Stomach (tissue), 9 donors: ENCODE data around the gene MS4A6E. TPM values are rescaled to one million over a fixed set of nuclear protein-coding genes. Genes with fewer than 3 reads are reported as not detected.

Experiments used
- DNase-seq, 2 donors: peaks; one replicate each; pipeline versions ENCODE4 v3.0.0 to v3.0.0-alpha.2; 2013 to 2019
- H3K27ac ChIP-seq, 5 donors: fragments of 200-600 bp in 4 of 5; sonication (generic) in 4 of 5; one replicate each; pipeline ENCODE4 v1.5.1; 2013 to 2019; ENCODE audit warnings: mild to moderate bottlenecking in 1 of 5, moderate library complexity in 1 of 5
- H3K27me3 ChIP-seq, 3 donors: fragments of 200-600 bp; sonication (generic); one replicate each; pipeline ENCODE4 v1.5.1; 2017 to 2019; ENCODE audit warnings: mixed run types in 1 of 3
- H3K36me3 ChIP-seq, 4 donors: fragments of 200-600 bp; sonication (generic); 1 replicate in 3 of 4; 2 replicates in 1 of 4; pipeline ENCODE4 v1.5.1; 2016 to 2019
- H3K4me1 ChIP-seq, 4 donors: fragments of 200-600 bp; sonication (generic); one replicate each; pipeline ENCODE4 v1.5.1; 2016 to 2019
- H3K4me3 ChIP-seq, 4 donors: fragments of 200-600 bp; sonication (generic) in 3 of 4; one replicate each; pipeline ENCODE4 v1.5.1; 2016 to 2019; ENCODE audit warnings: mild to moderate bottlenecking in 1 of 4
- H3K9me3 ChIP-seq, 4 donors: fragments of 200-600 bp; sonication (generic); one replicate each; pipeline ENCODE4 v1.5.1; 2016 to 2019
- CTCF ChIP-seq, 7 experiments: fragments of 450-650 bp in 4 of 7; fragments of 200-600 bp in 3 of 7; sonication (generic) in 3 of 7; IDR thresholded peaks; one replicate each; pipeline ENCODE4 v1.5.1; 2016 to 2019; ENCODE audit warnings: antibody characterized with exemption in 7 of 7, control low read depth in 2 of 7, mild to moderate bottlenecking in 1 of 7
- EP300 ChIP-seq: sonication (generic); formaldehyde crosslinking; IDR thresholded peaks from one replicate; pipeline ENCODE4 v1.6.1; 2017; ENCODE audit warnings: antibody characterized with exemption
- POLR2A ChIP-seq, 4 donors: fragments of 450-650 bp; IDR thresholded peaks; one replicate each; pipeline ENCODE4 v1.6.1; 2016; ENCODE audit warnings: antibody characterized with exemption in 4 of 4, control low read depth in 2 of 4, mild to moderate bottlenecking in 1 of 4, moderate library complexity in 1 of 4
- POLR2AphosphoS5 ChIP-seq, 3 donors: sonication (generic); formaldehyde crosslinking; IDR thresholded peaks; one replicate each; pipeline ENCODE4 v1.6.1; 2016; ENCODE audit warnings: antibody characterized with exemption in 3 of 3
- WGBS, 5 donors: extraction: QIAGEN DNeasy Blood & Tissue Kit in 3 of 5; methylation state at CpG; one replicate each; pipeline versions ENCODE4 v1.1.5 to v1.1.7; 2013 to 2018; 5-methylcytosine and 5-hydroxymethylcytosine counted together
- intact Hi-C: fragments of 100-400 bp; cut with DNase I; formaldehyde crosslinking; loops from one replicate; pipeline ENCODE4 v1.15.1; 2023; ENCODE audit warnings: low total_unique reads
- polyA plus RNA-seq, 3 donors: library from polyadenylated mRNA; stranded (reverse); fragments of 200-250 nt; gene quantifications; one replicate each; pipeline ENCODE4 v1.2.3, GENCODE V29; 2013
- total RNA-seq, 5 donors: library from RNA; depleted of rRNA; stranded (reverse); fragments of >200 nt; gene quantifications; one replicate each; pipeline versions ENCODE4 v1.1.0 to v1.2.3, GENCODE V29; 2014 to 2016
- donor health status: healthy with polysubstance abuse.
- donor health status: Bipolar disorder and iron deficiency.
- donor health status: healthy.

MS4A6E gene
- total and polyA plus RNA-seq, 8 donors, result not detected

GRCh38 chr11:60339356-60339755 lies 12.3 kb downstream of the MS4A6E start:
- WGBS, 5 donors, result 47 to 64% (median 58%) methylated on average over 3 of the region's 3 CpGs
- TF ChIP-seq CTCF (IDR thresholded peaks at IDR 0.05) (no peak), POLR2A (IDR thresholded peaks at IDR 0.05) (no peak), EP300 (no peak), POLR2AphosphoS5 (IDR thresholded peaks at IDR 0.05) (no peak)
- Histone ChIP-seq H3K27ac (no peak overlapping the region), H3K27me3 (no peaks in the 10 kb centered on the region), H3K4me1 (no peaks in the 10 kb centered on the region), H3K4me3 (no peak overlapping the region), H3K36me3 (no peaks in the 10 kb centered on the region), H3K9me3 (no peaks in the 10 kb centered on the region)
- no peak for DNase-seq
- intact Hi-C loops, result no loop called here

GRCh38 chr11:60343094-60343704 lies 16.1 kb downstream of the MS4A6E start:
- H3K27ac ChIP-seq, result no peak overlapping the region
- intact Hi-C loops, result no loop called here
- TF ChIP-seq CTCF (IDR thresholded peaks at IDR 0.05), result peak in 2 of 7 experiments; percentile 39 to 41
- TF ChIP-seq POLR2A (IDR thresholded peaks at IDR 0.05), result no peak
- H3K9me3 ChIP-seq, result no peaks in the 10 kb centered on the region
- no peaks in the 10 kb centered on the region for H3K36me3 ChIP-seq
- no peak for DNase-seq
- WGBS, 5 donors, result 72 to 75% (median 73%) methylated on average over 10 of the region's 10 CpGs
- H3K4me3 ChIP-seq, result no peak overlapping the region
- no peaks in the 10 kb centered on the region for H3K27me3 ChIP-seq
- no peaks in the 10 kb centered on the region for H3K4me1 ChIP-seq

- no peaks in the 10 kb centered on the region for H3K36me3 ChIP-seq
- intact Hi-C loops, result no loop called here
- no peak overlapping the region for H3K27ac ChIP-seq
- no peaks in the 10 kb centered on the region for H3K4me1 ChIP-seq
- WGBS, 5 donors, result 95 to 100% (median 97%) methylated on average over 2 of the region's 2 CpGs
- TF ChIP-seq POLR2A (IDR thresholded peaks at IDR 0.05) (no peak), EP300 (no peak), CTCF (IDR thresholded peaks at IDR 0.05) (no peak), POLR2AphosphoS5 (IDR thresholded peaks at IDR 0.05) (no peak)
- DNase-seq, result no peak
- no peaks in the 10 kb centered on the region for H3K9me3 ChIP-seq
- H3K27me3 ChIP-seq, result no peaks in the 10 kb centered on the region
- no peak overlapping the region for H3K4me3 ChIP-seq
Measured at GRCh38 chr11:60344146-60344545, 17.1 kb downstream of the MS4A6E start.

- no peaks in the 10 kb centered on the region for H3K4me1 ChIP-seq
- intact Hi-C loops, result no loop called here
- H3K27me3 ChIP-seq, result no peaks in the 10 kb centered on the region
- H3K36me3 ChIP-seq, result no peaks in the 10 kb centered on the region
- no peaks in the 10 kb centered on the region for H3K9me3 ChIP-seq
- no peak for TF ChIP-seq POLR2AphosphoS5 (IDR thresholded peaks at IDR 0.05)
- TF ChIP-seq CTCF (IDR thresholded peaks at IDR 0.05), result peak in 1 of 7 experiments; percentile 29
- no peak overlapping the region for H3K4me3 ChIP-seq
- no peak overlapping the region for H3K27ac ChIP-seq
- DNase-seq, result peak; percentile 46 to 60
Measured at GRCh38 chr11:60345489-60345888, 18.4 kb downstream of the MS4A6E start.
